ENCODE measurements around the gene HSPB1. TPM values are rescaled to one million over a fixed set of nuclear protein-coding genes. Genes with fewer than 3 reads are reported as not detected.

The HSPB1 gene
- total and polyA plus RNA-seq, 2 experiments from 2014 or later = 48.1 to 437 TPM

DNA sequence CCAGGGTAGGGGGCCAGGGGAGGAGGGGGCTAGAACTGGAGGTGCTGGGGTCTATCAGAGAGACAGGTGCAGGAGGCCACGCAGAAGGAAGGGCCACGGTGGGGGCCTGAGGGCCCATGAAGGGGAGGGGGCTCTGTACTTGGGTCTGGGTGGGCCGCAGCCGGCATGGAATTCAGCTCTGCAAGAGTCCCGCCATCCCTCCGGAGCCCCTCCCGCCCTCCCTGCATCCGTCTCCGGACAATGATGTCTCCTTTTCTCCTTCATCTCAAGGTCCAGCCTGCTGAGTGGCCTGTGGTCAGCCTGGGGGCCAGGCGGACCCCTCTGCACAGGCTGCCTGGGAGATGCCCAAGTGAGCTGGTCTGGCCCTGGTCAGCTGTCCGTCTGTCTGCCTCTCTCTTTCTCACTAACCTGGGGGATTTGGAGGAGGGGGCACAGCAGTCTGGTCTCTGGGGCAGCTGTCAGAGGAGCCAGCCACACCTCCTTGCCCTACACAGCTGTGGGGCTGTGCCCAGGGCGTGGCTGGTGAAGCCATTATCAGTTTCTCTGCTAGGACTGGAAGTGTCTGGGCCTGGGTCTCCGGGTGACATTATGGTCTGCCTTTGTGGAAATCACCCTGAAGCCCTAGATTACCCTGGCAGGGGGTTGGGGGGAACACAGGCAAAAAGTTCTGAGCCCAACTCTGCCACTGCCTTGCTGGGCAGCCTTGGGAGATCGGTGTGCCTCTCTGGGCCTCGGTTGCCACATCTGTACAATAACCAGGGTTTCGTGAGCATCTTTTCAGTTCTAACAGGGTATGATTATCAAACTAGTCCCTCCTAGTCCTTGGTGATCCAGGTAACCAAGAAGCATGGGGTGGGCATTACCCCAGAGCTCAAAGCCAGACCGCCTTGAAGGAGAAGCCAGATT is 19.0 kb upstream of the HSPB1 start (continued):
- TF ChIP-seq ZNF114 (CRISPR knock-in tag; IDR thresholded peaks at IDR 0.05) (no peak), EZH2 (IDR thresholded peaks at IDR 0.05; ENCODE audit: low read depth, unreplicated experiment) (no peak)

DNA sequence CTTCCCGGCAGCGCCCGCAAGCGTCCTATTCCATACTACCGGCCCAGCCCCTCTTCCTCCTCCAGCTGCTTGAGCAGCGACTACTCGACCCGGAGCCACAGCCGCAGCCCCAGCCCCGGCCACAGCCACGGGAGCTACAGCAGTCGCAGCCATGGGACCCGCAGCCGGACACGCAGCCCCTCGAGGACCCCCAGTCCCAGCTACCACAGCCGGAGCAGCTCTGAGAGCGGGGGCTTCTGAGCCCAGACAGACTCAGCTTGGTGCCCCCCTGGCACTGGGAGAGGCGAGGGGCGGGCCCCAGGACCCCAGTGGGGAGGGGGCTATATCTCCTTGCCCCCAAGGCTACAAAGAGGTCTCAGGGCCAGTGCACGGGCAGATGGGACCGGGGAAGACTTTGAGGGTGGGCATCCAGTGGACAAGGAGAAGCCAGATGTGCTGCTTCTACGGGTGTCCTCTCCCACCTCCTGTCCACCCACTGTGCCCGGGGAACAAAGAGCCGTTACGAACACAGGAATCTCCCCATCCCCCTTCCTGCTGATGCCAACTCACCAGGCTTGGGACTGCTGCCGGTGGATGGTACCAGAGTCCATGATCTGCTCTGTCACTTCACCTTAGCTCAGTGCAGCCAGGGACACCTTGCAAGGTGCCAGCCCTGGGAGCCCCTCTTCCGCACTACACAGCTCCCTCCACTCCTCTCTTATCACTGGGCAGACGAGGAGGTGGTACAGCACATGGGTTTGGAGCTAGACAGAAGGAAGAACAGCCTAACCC is 16.7 kb upstream of the HSPB1 start:
- no peaks in the 10 kb centered on the region for H3K36me3 ChIP-seq (ENCODE audit: insufficient read depth)
- Mint-ChIP-seq H3K4me3 (no peak overlapping the region), H3K9me3 (peaks cover 2% of the 10 kb centered on the region; the same call in 1 of the 3 replicates), H3K27ac (no peak overlapping the region), H3K4me1 (peaks cover 21% of the 10 kb centered on the region), H3K27me3 (ENCODE audit: insufficient read depth, low read depth, poor library complexity) (peaks cover 41% of the 10 kb centered on the region), H3K36me3 (ENCODE audit: low read depth) (peaks cover 5% of the 10 kb centered on the region; the same call in 2 of the 3 replicates)
- no peaks in the 10 kb centered on the region; the same call in 1 of the 2 replicates for H4K20me1 ChIP-seq (replicated peaks; ENCODE audit: insufficient read depth)
- peaks cover 9% of the 10 kb centered on the region; the same call in 1 of the 2 replicates for H3F3A ChIP-seq (replicated peaks; ENCODE audit: low read depth)
- no peak overlapping the region for H3K4me2 ChIP-seq
- peaks cover 4% of the 10 kb centered on the region for H3K4me1 ChIP-seq (ENCODE audit: insufficient read depth)
- no peak overlapping the region for H3K4me3 ChIP-seq
- H3K27ac ChIP-seq (ENCODE audit: low read depth) = no peak overlapping the region
- no peak for DNase-seq (ENCODE audit: low spot score)
- TF ChIP-seq, protein P1, sequence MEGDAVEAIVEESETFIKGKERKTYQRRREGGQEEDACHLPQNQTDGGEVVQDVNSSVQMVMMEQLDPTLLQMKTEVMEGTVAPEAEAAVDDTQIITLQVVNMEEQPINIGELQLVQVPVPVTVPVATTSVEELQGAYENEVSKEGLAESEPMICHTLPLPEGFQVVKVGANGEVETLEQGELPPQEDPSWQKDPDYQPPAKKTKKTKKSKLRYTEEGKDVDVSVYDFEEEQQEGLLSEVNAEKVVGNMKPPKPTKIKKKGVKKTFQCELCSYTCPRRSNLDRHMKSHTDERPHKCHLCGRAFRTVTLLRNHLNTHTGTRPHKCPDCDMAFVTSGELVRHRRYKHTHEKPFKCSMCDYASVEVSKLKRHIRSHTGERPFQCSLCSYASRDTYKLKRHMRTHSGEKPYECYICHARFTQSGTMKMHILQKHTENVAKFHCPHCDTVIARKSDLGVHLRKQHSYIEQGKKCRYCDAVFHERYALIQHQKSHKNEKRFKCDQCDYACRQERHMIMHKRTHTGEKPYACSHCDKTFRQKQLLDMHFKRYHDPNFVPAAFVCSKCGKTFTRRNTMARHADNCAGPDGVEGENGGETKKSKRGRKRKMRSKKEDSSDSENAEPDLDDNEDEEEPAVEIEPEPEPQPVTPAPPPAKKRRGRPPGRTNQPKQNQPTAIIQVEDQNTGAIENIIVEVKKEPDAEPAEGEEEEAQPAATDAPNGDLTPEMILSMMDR (conservative IDR thresholded peaks at IDR 0.05; ENCODE audit: low read depth in 2 of 2) = no peak
- TF ChIP-seq JUNB (IDR thresholded peaks at IDR 0.05; ENCODE audit: unreplicated experiment) (no peak), STAT1 (IDR thresholded peaks at IDR 0.05; ENCODE audit: unreplicated experiment) (no peak), EZH2 (IDR thresholded peaks at IDR 0.05; ENCODE audit: low read depth, unreplicated experiment) (no peak), POLR2AphosphoS5 (IDR thresholded peaks at IDR 0.05; ENCODE audit: low read depth) (no peak), CREB1 (CRISPR knock-in tag; IDR thresholded peaks at IDR 0.05; ENCODE audit: low read depth) (no peak), ZNF114 (CRISPR knock-in tag; IDR thresholded peaks at IDR 0.05) (no peak)
- TF ChIP-seq, protein P2, sequence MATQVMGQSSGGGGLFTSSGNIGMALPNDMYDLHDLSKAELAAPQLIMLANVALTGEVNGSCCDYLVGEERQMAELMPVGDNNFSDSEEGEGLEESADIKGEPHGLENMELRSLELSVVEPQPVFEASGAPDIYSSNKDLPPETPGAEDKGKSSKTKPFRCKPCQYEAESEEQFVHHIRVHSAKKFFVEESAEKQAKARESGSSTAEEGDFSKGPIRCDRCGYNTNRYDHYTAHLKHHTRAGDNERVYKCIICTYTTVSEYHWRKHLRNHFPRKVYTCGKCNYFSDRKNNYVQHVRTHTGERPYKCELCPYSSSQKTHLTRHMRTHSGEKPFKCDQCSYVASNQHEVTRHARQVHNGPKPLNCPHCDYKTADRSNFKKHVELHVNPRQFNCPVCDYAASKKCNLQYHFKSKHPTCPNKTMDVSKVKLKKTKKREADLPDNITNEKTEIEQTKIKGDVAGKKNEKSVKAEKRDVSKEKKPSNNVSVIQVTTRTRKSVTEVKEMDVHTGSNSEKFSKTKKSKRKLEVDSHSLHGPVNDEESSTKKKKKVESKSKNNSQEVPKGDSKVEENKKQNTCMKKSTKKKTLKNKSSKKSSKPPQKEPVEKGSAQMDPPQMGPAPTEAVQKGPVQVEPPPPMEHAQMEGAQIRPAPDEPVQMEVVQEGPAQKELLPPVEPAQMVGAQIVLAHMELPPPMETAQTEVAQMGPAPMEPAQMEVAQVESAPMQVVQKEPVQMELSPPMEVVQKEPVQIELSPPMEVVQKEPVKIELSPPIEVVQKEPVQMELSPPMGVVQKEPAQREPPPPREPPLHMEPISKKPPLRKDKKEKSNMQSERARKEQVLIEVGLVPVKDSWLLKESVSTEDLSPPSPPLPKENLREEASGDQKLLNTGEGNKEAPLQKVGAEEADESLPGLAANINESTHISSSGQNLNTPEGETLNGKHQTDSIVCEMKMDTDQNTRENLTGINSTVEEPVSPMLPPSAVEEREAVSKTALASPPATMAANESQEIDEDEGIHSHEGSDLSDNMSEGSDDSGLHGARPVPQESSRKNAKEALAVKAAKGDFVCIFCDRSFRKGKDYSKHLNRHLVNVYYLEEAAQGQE (IDR thresholded peaks at IDR 0.05; ENCODE audit: unreplicated experiment) = no peak
- peaks cover 33% of the 10 kb centered on the region for H3K27me3 ChIP-seq (ENCODE audit: insufficient read depth)
- H3K9me2 ChIP-seq (ENCODE audit: insufficient read depth) = no peaks in the 10 kb centered on the region
- ATAC-seq = no peak
- H3K79me2 ChIP-seq (replicated peaks; ENCODE audit: insufficient read depth) = no peaks in the 10 kb centered on the region
- no peak overlapping the region for H2AFZ ChIP-seq
